Activated CD8-positive, alpha-beta T cell treated with anti-CD3 and anti-CD28 coated beads for 36 hours (primary cell): ENCODE results near the gene DOCK4. TPM values are rescaled to one million over a fixed set of nuclear protein-coding genes. Genes with fewer than 3 reads are reported as not detected.
A peak's percentile ranks its signal among the peaks of the same experiment; 100 is the strongest.

Source experiments
- ATAC-seq: fragments of 200-7000 bp; cut with Tn5 transposase; one replicate; pipeline ENCODE4 v1.10.0; 2021; ENCODE audit warnings: mild to moderate bottlenecking, moderate library complexity
- CTCF ChIA-PET: fragments of 350-600 bp; sonication (Branson Sonifier 250); formaldehyde crosslinking; loops from one replicate; lab custom pipeline; 2021; ENCODE audit warnings: antibody characterized with exemption; lab: Charles Lee
- POLR2A ChIA-PET: fragments of 350-600 bp; sonication (Branson Sonifier 250); formaldehyde crosslinking; loops from one replicate; lab custom pipeline; 2021; ENCODE audit warnings: antibody characterized with exemption; lab: Charles Lee
- DNase-seq: peaks from one replicate; pipeline ENCODE4 v3.0.0-alpha.2; 2020
- H3K27ac Mint-ChIP-seq: one replicate; pipeline ENCODE4 v1.8.0; 2021; ENCODE audit warnings: mild to moderate bottlenecking, mixed read lengths
- H3K27me3 Mint-ChIP-seq: one replicate; pipeline ENCODE4 v1.8.0; 2021; ENCODE audit warnings: mixed read lengths
- H3K36me3 Mint-ChIP-seq: one replicate; pipeline ENCODE4 v1.8.0; 2021; ENCODE audit warnings: low read depth, mixed read lengths
- H3K4me1 Mint-ChIP-seq: one replicate; pipeline ENCODE4 v1.8.0; 2021; ENCODE audit warnings: low read depth, mixed read lengths
- H3K4me3 Mint-ChIP-seq: one replicate; pipeline ENCODE4 v1.8.0; 2021; ENCODE audit warnings: mild to moderate bottlenecking, moderate library complexity, mixed read lengths
- H3K9me3 Mint-ChIP-seq: one replicate; pipeline ENCODE4 v1.8.0; 2021; ENCODE audit warnings: mixed read lengths
- intact Hi-C: fragments of 100-400 bp; cut with micrococcal nuclease; formaldehyde crosslinking; loops from one replicate; pipeline ENCODE4 v1.10.0; 2022
- total RNA-seq, 2 experiments: library from RNA; stranded (reverse); gene quantifications; one replicate each; pipeline ENCODE4 v1.2.3, GENCODE V29; 2021
- TF ChIP-seq, protein P1 (sequence below): fragments of 200-600 bp; IDR thresholded peaks from one replicate; pipeline ENCODE4 v1.8.0; 2022; ENCODE audit warnings: antibody characterized with exemption, mild to moderate bottlenecking

Gene DOCK4
- total RNA-seq, 2 experiments from 2014 or later: 0.31 to 0.32 TPM

DNA sequence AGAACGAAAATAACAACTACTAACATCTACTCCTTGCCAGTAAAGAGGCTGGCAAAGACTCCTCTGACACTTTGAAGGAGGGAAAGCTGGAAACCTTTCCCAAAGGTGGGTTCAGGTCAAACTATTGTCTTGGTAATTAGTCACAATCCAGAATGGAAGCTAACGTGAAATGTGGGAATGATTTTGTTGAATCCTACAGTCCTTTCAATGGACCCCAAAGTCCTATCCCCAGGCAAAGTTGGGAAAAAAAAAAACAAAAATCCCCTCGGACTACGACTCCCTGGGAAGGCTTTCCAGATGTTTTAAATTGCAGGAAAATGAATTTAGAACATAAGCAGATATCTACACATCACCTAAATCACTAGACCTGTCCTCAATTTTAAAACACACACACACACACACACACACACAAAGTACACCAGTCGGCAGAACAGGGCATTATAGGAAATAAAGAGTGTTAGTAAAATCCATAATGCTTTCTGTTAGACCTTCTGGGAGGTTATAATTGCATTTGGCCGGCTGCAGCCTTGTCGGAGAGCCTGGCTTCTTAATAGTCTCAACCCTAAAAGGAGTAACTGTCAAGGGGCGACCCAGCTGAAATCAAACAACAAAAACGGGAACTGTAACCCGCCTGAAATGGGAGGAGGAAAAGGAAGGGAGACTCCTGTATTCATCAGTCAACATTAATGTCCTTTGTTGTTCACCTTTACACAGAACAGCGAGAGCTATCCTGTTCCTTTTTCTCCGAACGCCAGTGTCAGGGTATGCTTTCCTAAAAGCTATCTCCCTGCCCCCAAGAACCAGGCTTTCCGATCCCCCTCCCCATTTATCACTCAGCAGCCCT lies 1.5 kb downstream of the DOCK4 start:
- TF ChIP-seq, protein P1, sequence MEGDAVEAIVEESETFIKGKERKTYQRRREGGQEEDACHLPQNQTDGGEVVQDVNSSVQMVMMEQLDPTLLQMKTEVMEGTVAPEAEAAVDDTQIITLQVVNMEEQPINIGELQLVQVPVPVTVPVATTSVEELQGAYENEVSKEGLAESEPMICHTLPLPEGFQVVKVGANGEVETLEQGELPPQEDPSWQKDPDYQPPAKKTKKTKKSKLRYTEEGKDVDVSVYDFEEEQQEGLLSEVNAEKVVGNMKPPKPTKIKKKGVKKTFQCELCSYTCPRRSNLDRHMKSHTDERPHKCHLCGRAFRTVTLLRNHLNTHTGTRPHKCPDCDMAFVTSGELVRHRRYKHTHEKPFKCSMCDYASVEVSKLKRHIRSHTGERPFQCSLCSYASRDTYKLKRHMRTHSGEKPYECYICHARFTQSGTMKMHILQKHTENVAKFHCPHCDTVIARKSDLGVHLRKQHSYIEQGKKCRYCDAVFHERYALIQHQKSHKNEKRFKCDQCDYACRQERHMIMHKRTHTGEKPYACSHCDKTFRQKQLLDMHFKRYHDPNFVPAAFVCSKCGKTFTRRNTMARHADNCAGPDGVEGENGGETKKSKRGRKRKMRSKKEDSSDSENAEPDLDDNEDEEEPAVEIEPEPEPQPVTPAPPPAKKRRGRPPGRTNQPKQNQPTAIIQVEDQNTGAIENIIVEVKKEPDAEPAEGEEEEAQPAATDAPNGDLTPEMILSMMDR: no peak
- ATAC-seq: no peak
- no peak overlapping the region for H3K27ac Mint-ChIP-seq

DNA sequence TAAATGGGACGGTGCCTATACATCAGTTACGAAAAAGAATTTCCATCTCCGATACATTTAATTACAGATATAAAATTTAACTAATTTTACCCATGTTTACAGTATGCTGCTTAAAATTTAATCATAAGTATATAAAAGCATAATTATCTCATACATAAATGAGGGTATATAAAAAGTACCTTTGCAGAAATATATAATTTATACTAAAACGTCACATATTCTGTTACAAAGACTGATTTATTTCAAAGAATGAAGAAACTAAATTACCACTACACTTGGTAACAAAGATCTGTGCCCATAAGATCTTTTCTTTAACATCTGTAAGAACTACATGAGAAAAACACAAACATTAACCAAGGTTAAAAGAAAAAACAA lies 2.8 kb downstream of the DOCK4 start:
- H3K27me3 Mint-ChIP-seq: peaks cover 45% of the 10 kb centered on the region
- ATAC-seq (no peak), DNase-seq (no peak)
- H3K36me3 Mint-ChIP-seq: no peaks in the 10 kb centered on the region
- intact Hi-C loops: no loop called here
- no peak overlapping the region for H3K4me3 Mint-ChIP-seq
- no peak overlapping the region for H3K27ac Mint-ChIP-seq
- H3K4me1 Mint-ChIP-seq: peaks cover 33% of the 10 kb centered on the region
- POLR2A ChIA-PET: no interaction called here
- TF ChIP-seq, protein P1: no peak
- CTCF ChIA-PET: no interaction called here
- H3K9me3 Mint-ChIP-seq: no peaks in the 10 kb centered on the region

More for the DNA sequence above, 1.5 kb downstream of the DOCK4 start:
- Mint-ChIP-seq H3K4me3 (peak overlapping the region; percentile 94), H3K9me3 (no peaks in the 10 kb centered on the region), H3K36me3 (no peaks in the 10 kb centered on the region), H3K4me1 (peaks cover 31% of the 10 kb centered on the region), H3K27me3 (peaks cover 42% of the 10 kb centered on the region)
- intact Hi-C loops: loop anchor here (5.0 kb wide), 1 partner anchor 243 kb away; no protein-coding TSS in a partner anchor
- POLR2A ChIA-PET: interaction anchor here (3.7 kb wide), 1 partner anchor 246 kb away, joined by 26 read pairs; the partner anchor contains the start of gene IFRD1
- DNase-seq: peak; percentile 3
- CTCF ChIA-PET: no interaction called here

DNA sequence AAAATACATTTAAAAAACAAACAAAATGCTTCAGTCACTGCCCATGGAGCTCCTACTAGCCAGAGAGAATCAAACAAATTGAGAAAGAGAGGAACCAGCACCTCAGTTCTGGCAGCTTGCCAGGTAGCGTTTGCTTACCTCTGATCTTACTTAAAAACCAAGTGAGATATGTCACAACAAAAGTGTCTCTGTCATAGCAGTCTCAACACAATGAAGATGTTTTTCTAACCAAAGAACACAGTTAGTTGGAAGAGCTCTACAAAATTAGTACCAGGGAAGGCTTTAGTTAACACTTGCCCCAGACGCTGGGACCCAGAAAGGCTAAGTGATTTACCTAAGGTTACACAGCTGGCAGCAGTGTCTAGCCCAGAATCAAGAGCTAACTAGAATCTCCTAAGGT lies 3.4 kb downstream of the DOCK4 start:
- ATAC-seq (no peak), DNase-seq (peak; percentile 32)
- TF ChIP-seq, protein P1: no peak
- H3K36me3 Mint-ChIP-seq: no peaks in the 10 kb centered on the region
- intact Hi-C loops: no loop called here
- CTCF ChIA-PET: no interaction called here
- no peak overlapping the region for H3K27ac Mint-ChIP-seq
- no peak overlapping the region for H3K4me3 Mint-ChIP-seq
- POLR2A ChIA-PET: no interaction called here
- H3K9me3 Mint-ChIP-seq: no peaks in the 10 kb centered on the region
- H3K27me3 Mint-ChIP-seq: peaks cover 48% of the 10 kb centered on the region
- H3K4me1 Mint-ChIP-seq: peaks cover 32% of the 10 kb centered on the region

DNA sequence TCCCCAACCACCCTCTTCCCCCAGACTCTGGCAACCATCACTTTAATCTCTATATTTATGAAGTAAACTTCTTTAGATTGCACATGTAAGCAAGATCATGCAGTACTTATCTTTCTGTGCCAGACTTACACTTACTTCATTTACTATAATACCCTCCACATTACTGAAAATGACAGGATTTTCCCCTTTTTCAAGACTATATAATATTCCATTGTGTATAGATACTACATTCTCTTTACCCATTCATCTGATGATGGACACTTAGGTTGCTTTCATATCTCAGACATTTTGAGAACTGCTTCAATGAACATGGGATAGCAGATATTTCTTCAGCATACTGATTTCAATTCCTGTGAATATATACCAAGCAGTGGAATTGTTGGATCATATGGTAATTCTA lies 4.4 kb downstream of the DOCK4 start:
- intact Hi-C loops: no loop called here
- TF ChIP-seq, protein P1: no peak
- Mint-ChIP-seq H3K36me3 (no peaks in the 10 kb centered on the region), H3K4me1 (peaks cover 27% of the 10 kb centered on the region), H3K9me3 (no peaks in the 10 kb centered on the region), H3K27ac (no peak overlapping the region), H3K4me3 (no peak overlapping the region), H3K27me3 (peaks cover 54% of the 10 kb centered on the region)
- ChIA-PET CTCF (no interaction called here), POLR2A (no interaction called here)
- ATAC-seq: no peak
- no peak for DNase-seq

DNA sequence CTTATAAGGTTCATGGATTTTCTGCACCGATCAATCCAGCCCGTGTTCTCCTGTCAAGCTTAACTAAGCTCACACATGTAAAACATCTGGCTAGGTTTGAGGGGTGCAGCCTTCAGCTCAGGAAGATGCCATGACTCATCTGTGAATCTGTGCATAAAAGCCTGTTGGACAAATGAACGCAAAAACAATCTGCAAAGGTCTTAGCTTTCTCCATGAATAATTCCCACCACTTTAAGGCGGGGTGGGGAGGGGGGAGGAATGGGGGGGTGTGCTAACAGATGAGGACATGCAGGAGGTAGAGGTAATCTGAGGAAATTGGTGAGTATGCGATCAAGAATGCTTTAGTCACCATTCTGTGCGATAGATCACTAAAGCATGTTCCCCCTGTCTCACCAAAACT lies 4.8 kb downstream of the DOCK4 start:
- H3K27ac Mint-ChIP-seq: no peak overlapping the region
- ATAC-seq (no peak), DNase-seq (no peak)
- no peaks in the 10 kb centered on the region for H3K36me3 Mint-ChIP-seq
- no peak overlapping the region for H3K4me3 Mint-ChIP-seq
- POLR2A ChIA-PET: no interaction called here
- no peaks in the 10 kb centered on the region for H3K9me3 Mint-ChIP-seq
- TF ChIP-seq, protein P1: no peak
- H3K27me3 Mint-ChIP-seq: peaks cover 54% of the 10 kb centered on the region
- H3K4me1 Mint-ChIP-seq: peaks cover 27% of the 10 kb centered on the region
- CTCF ChIA-PET: no interaction called here
- intact Hi-C loops: no loop called here
